A673 (cell line): ENCODE results near the gene TCEA3. TPM values are rescaled to one million over a fixed set of nuclear protein-coding genes. Genes with fewer than 3 reads are reported as not detected.

Experiments
- BruUV-seq: library from RNA; stranded (reverse); fragments of 400-500 nt; replicated peaks from 2 replicates; lab custom pipeline; 2021; lab: Mats Ljungman, UMichigan
- CTCF ChIA-PET: fragments of 300-600 bp; sonication (Branson Sonifier 250); formaldehyde crosslinking; loops from one replicate; lab custom pipeline; 2022; ENCODE audit warnings: antibody characterized with exemption; lab: Charles Lee
- POLR2A ChIA-PET: fragments of 300-600 bp; sonication (Branson Sonifier 250); formaldehyde crosslinking; loops from one replicate; lab custom pipeline; 2022; ENCODE audit warnings: antibody characterized with exemption; ENCODE audit not compliant: low non-redundant PET; lab: Charles Lee
- DNase-seq: peaks from one replicate; pipeline ENCODE4 v3.0.0-alpha.2; 2015; ENCODE audit warnings: low spot score
- H3K27ac ChIP-seq: fragments of 200-600 bp; sonication (generic); 2 replicates; pipeline ENCODE4 v1.5.1; 2016; ENCODE audit warnings: mixed run types, low read depth, mild to moderate bottlenecking, mixed read lengths, antibody characterized with exemption, low read length; ENCODE audit not compliant: poor library complexity, severe bottlenecking
- H3K27me3 ChIP-seq: fragments of 200-600 bp; sonication (generic); replicated peaks from 2 replicates; pipeline ENCODE4 v1.6.1; 2017; ENCODE audit warnings: mixed run types, low read depth, mild to moderate bottlenecking, mixed read lengths, antibody characterized with exemption, low read length; ENCODE audit not compliant: insufficient read depth, poor library complexity
- H3K36me3 ChIP-seq: fragments of 200-600 bp; sonication (generic); 2 replicates; pipeline ENCODE4 v1.6.1; 2016; ENCODE audit warnings: mixed run types, mild to moderate bottlenecking, mixed read lengths, antibody characterized with exemption, low read length; ENCODE audit not compliant: insufficient read depth, poor library complexity, severe bottlenecking
- H3K4me1 ChIP-seq: fragments of 200-600 bp; sonication (generic); 2 replicates; pipeline ENCODE4 v1.6.1; 2017; ENCODE audit warnings: mixed run types, mild to moderate bottlenecking, mixed read lengths, antibody characterized with exemption, low read length; ENCODE audit not compliant: insufficient read depth, poor library complexity, severe bottlenecking
- H3K4me3 ChIP-seq: fragments of 200-600 bp; sonication (generic); 2 replicates; pipeline ENCODE4 v1.5.1; 2016; ENCODE audit warnings: low read depth, mixed run types, mild to moderate bottlenecking, mixed read lengths, low read length; ENCODE audit not compliant: poor library complexity, severe bottlenecking
- H3K9me3 ChIP-seq: fragments of 200-600 bp; sonication (generic); 2 replicates; pipeline ENCODE4 v1.6.1; 2016; ENCODE audit warnings: mixed run types, low read depth, mild to moderate bottlenecking, mixed read lengths, antibody characterized with exemption, low read length; ENCODE audit not compliant: poor library complexity, severe bottlenecking
- EZH2 ChIP-seq: fragments of 200-600 bp; sonication (generic); IDR thresholded peaks from 2 replicates; pipeline ENCODE4 v1.6.1; 2017; ENCODE audit warnings: borderline replicate concordance, low read depth, mild to moderate bottlenecking, mixed read lengths, antibody characterized with exemption, low read length; ENCODE audit not compliant: poor library complexity, severe bottlenecking
- intact Hi-C: fragments of 100-400 bp; cut with micrococcal nuclease; formaldehyde crosslinking; loops from one replicate; pipeline ENCODE4 v1.10.0; 2022; ENCODE audit not compliant: unreplicated experiment
- total RNA-seq: library from RNA; stranded (reverse); gene quantifications from 2 replicates; pipeline ENCODE4 v1.2.3, GENCODE V29; 2021
- TF ChIP-seq, protein P1 (sequence below): fragments of 300-800, 200-600 bp; sonication (generic); conservative IDR thresholded peaks from 2 replicates; pipeline ENCODE4 v1.5.1; 2017; ENCODE audit warnings: low read depth, mild to moderate bottlenecking, antibody characterized with exemption, low read length, moderate library complexity, mixed read lengths

TCEA3 gene
- total RNA-seq, 1 experiment from 2014 or later, result 0.99 TPM

DNA sequence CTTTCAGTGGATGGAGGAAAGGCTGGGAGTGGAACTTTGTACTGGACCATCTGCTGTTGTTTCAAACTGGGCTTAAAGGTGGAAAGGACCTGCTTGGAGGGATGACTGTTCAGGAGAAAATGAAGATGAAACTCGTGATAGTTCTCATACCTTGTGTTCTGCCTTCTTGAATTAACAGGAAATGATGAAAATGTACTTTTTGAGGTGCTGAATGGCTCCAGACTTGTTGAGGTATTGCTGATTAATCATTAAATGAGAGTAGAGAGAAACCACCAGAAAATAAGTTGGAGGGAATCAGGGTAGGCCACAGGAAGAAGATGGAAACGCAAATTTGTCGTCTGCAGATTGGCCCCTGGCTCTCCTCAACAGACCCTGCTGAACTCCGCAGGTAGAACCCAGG is 28.7 kb downstream of the TCEA3 start:
- H3K4me3 ChIP-seq, result no peak overlapping the region
- no peak for TF ChIP-seq EZH2
- TF ChIP-seq, protein P1, sequence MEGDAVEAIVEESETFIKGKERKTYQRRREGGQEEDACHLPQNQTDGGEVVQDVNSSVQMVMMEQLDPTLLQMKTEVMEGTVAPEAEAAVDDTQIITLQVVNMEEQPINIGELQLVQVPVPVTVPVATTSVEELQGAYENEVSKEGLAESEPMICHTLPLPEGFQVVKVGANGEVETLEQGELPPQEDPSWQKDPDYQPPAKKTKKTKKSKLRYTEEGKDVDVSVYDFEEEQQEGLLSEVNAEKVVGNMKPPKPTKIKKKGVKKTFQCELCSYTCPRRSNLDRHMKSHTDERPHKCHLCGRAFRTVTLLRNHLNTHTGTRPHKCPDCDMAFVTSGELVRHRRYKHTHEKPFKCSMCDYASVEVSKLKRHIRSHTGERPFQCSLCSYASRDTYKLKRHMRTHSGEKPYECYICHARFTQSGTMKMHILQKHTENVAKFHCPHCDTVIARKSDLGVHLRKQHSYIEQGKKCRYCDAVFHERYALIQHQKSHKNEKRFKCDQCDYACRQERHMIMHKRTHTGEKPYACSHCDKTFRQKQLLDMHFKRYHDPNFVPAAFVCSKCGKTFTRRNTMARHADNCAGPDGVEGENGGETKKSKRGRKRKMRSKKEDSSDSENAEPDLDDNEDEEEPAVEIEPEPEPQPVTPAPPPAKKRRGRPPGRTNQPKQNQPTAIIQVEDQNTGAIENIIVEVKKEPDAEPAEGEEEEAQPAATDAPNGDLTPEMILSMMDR, result no peak
- intact Hi-C loops, result no loop called here
- peaks cover 12% of the 10 kb centered on the region for H3K4me1 ChIP-seq
- H3K27me3 ChIP-seq, result no peaks in the 10 kb centered on the region
- ChIA-PET POLR2A (no interaction called here), CTCF (interaction anchor here (1.0 kb wide), 1 partner anchor 8 kb away, joined by 3 read pairs; no protein-coding TSS in a partner anchor)
- no peaks in the 10 kb centered on the region for H3K36me3 ChIP-seq
- no peaks in the 10 kb centered on the region for H3K9me3 ChIP-seq
- no peak for DNase-seq
- H3K27ac ChIP-seq, result no peak overlapping the region
- no TSS peak for BruUV-seq

DNA sequence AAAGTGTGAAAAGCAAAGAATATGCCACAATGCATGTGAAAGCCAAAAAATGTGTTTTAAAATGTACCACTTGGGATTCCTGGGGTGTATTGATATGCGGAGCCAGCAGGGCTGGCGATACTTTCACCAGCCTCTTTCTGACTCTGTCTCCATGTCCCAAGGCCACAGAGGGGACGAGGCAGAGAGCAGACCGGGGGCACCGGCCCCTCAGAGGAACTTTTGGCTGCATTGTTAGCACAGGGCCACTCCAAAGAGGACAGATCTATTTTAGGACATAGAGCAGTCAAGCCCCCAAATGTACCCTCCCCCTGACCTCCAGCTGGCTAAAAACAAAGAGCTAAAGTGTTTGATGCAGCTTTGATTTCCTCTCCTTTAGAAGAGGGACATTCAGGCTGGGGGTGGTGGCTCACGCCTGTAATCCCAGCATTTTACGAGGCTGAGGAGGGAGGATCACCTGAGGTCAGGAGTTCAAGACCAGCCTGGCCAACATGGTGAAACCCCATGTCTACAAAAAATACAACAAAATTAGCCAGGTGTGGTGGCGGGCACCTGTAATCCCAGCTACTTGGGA is 29.3 kb downstream of the TCEA3 start:
- no TSS peak for BruUV-seq
- Histone ChIP-seq H3K4me3 (no peak overlapping the region), H3K4me1 (peaks cover 8% of the 10 kb centered on the region), H3K27ac (no peak overlapping the region), H3K36me3 (no peaks in the 10 kb centered on the region), H3K9me3 (no peaks in the 10 kb centered on the region), H3K27me3 (no peaks in the 10 kb centered on the region)
- ChIA-PET POLR2A (no interaction called here), CTCF (interaction anchor here (1.0 kb wide), 1 partner anchor 8 kb away, joined by 3 read pairs; no protein-coding TSS in a partner anchor)
- TF ChIP-seq, protein P1, result no peak
- no peak for TF ChIP-seq EZH2
- intact Hi-C loops, result no loop called here
- no peak for DNase-seq

DNA sequence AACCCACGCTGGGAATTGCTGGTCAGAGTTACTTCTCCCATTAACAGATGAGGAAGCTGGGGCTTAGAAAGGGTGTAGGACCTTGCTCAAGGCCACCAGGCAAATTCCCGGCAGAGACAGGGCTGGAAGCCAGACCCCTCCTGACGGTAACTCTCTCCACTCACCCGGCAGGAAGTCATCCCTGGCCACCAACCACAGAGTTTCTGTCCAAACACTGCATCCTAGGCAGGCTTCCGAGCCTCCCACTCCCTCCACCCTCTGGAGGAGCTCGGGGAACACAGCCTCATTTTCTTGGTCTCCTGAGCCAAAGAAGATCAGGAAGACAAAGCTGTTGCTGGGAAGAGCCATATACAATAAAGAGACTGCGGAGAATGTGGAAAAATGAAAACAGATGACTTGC is 29.9 kb downstream of the TCEA3 start:
- no peak overlapping the region for H3K27ac ChIP-seq
- no peak overlapping the region for H3K4me3 ChIP-seq
- BruUV-seq, result no TSS peak
- ChIA-PET CTCF (interaction anchor here (1.0 kb wide), 1 partner anchor 9 kb away, joined by 3 read pairs; no protein-coding TSS in a partner anchor), POLR2A (no interaction called here)
- no peaks in the 10 kb centered on the region for H3K9me3 ChIP-seq
- H3K36me3 ChIP-seq, result no peaks in the 10 kb centered on the region
- peak; percentile 40 for DNase-seq
- intact Hi-C loops, result no loop called here
- TF ChIP-seq EZH2, result no peak
- TF ChIP-seq, protein P1, result no peak
- H3K4me1 ChIP-seq, result peaks cover 8% of the 10 kb centered on the region
- no peaks in the 10 kb centered on the region for H3K27me3 ChIP-seq
